SH-SY5Y (cell line): Measurements from ENCODE around the gene CCDC126.

ENCODE experiments used
- GATA2 ChIP-seq: IDR thresholded peaks from 2 replicates; pipeline ENCODE4 v1.6.1; 2011; ENCODE audit warnings: mild to moderate bottlenecking, low read depth, low read length
- GATA3 ChIP-seq: IDR thresholded peaks from 2 replicates; pipeline ENCODE4 v1.6.1; 2011; ENCODE audit warnings: low read depth, mild to moderate bottlenecking, low read length, moderate library complexity

CCDC126 gene

DNA sequence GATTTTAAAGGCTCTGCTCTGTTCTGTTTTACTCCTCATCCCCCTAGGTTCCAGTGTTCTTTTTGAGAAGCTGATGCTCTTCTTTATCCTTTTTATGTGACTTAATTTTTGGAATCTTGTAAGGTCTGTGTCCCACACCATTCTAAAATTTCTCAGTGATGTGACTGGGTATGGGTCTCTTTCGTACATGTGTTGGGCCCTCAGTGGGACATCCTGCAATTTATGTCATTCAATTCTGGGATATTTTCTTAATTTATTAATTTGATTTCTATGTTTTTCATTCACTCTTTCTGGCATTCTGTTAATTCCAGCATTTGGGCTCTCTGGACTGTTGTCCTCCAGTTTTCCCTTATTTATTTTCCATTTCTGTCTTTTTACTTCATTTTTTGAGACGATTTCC, 19.4 kb downstream of the CCDC126 start:
- no peak for TF ChIP-seq GATA2
- TF ChIP-seq GATA3: no peak

DNA sequence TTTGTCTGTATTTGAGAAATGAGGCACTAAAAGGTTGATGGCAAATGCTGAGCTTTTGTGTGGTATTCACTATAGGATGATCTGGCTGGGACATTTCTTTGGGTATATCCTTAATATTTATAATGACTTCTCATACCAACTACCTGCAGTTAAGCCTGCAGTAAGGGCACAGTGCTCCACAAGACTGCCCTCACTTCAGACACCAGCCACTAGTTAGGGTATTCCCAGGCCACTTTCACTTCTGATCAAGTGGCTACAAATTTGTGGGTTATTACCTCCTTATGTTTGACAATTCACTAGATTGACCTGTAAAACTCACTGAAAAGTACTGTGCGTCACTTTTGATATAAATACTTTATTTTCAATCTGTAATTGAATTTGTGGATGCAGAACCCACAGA, 20.3 kb downstream of the CCDC126 start:
- TF ChIP-seq GATA2 (no peak), GATA3 (no peak)

DNA sequence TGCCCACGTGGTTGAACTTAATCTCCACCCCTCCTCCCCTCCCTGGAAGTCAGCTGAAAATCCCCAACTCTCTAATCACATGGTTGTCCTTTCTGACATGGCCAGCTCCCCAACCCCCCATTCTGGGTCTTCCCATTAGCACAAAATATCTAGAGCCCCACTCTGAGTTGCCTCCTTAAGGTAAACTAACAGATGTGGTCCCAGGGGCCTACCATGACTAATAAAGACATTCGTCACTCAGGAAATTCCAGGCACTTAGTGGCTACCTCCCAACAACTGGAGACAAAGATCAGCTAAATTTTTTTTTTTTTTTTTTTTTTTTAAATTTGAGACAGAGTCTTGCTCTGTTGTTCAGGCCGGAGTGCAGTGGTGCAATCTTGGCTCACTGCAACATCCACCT, 21.1 kb downstream of the CCDC126 start:
- TF ChIP-seq GATA3 (no peak), GATA2 (no peak)

DNA sequence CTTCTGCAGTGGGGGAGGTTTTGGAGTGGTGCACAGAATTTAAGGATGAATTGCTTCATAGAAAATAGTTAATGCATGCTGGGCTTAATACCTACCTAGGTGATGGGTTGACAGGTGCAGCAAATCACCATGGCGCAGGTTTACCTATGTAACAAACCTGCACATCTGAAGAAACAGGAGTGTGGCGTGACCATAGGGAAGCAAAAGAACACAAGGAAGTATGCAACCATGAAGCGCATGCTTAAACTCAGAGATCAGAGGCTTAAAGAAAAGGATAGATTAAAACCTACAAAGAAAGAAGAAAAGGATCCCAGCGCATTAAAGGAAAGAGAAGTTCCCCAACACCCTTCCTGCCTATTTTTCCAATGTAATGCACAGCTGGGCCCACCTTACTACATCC, 22.0 kb downstream of the CCDC126 start:
- TF ChIP-seq GATA2 (no peak), GATA3 (no peak)

DNA sequence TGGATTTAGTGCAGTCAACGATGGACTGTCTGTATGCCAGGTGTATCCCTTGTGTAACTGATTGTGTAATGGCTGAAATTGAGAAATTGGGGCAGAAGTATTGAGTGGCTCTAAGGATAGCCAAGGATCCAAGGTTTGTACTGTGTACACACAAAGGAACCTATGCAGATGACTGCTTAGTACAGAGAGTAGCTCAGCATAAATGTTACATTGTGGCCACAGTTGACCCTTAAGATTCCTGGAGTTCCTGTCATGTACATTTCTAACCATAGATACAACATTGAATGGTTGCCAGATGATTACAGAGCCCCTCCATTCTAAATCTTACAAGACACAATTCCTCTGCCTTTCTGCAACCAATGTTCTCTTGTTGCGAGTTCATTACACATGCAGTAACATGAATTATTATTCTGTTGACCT, 25.3 kb downstream of the CCDC126 start:
- TF ChIP-seq GATA3 (no peak), GATA2 (no peak)

DNA sequence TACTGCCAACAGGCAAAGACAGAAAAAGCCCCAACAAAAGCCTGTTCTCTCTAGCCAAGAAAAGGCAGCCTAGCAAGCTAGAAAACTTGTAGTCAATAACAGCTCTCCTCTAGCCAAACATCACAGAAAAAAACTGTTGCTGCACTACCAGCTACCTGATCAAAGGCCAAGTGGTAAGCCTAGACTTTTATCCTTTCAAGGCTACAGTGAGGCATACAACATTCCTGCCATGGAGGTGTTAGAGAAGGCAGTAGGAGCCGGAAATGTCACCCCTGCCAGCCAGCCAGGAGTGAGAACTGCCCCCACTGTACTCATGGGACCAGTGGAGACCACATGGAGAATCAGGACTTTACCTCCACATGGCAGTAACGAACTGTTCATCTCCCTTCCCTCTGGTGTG, 31.2 kb downstream of the CCDC126 start:
- no peak for TF ChIP-seq GATA2
- no peak for TF ChIP-seq GATA3

DNA sequence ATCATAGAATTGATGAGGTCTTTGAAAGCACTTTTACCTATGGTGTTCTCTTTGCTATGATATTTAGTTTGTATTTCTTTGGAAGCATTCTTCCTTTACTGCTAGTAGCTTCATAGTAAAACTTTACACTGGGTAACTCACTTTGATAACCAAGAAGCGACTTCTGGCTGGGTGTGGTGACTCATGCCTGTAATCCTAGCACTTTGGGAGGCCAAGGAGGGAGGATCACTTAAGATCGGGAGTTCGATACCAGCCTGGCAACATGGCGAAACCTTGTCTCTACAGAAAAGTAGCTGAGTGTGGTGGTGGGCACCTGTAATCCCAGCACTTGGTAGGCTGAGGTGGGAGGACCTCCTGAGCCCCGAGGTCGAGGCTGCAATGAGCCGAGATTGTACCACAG, 36.2 kb downstream of the CCDC126 start:
- TF ChIP-seq GATA3 (no peak), GATA2 (no peak)

DNA sequence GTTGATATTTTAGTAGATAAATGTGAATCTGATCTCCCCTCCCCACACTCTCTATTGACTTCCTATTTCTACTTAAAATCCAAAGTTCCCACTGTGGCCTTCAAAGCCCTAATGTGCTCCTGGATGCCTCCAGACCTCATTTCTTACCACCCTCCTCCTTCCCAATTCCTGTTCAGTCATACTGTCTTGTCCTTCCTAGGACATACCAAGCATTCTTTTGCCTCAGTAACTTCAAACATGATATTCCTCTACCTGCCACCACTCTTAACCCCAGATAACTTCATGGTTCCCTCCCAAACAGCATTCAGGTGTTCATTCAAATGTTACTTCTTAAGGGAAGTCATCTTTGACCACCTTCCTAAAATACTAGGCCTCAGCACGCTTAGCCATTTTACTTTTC, 48.6 kb downstream of the CCDC126 start:
- TF ChIP-seq GATA2: no peak
- no peak for TF ChIP-seq GATA3

DNA sequence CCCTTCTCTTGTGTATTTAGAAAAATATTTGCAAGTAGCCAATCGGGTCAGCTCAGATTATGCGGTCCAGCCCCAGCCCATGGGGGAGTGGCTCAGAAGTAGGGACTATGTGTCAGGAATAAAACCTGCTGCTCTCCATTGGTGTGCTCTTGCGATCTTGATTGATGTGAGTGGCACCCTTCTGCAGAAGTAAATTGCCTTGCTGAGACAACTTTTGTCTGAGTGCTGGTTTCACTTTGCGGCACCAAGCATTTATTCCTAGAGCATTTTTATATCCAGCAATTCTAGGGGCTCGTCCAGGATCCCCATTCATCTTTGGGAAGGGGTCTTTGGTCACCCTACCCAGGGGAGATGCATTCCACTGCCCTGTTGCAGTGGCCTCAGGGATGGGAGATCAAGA, 56.8 kb downstream of the CCDC126 start:
- TF ChIP-seq GATA3 (no peak), GATA2 (no peak)

DNA sequence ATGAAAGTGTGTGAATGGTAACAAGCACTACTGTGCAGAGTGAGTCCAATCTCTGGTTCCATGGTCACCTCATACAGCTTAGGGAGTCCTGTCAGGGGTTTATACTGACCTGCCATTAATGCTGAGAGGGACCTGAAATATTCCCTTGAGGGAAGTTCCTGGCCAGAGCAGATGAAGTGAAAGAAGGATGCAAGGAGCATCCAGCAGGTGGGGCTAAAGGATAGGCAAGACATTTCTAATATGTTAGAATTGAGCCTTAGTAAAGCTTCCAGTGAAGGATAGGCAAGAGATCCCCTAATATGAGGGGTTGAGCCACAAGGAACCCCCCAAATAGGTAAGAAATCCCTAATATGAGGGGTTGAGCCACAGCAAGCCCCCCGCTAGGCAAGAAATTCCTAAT, 57.3 kb downstream of the CCDC126 start:
- TF ChIP-seq GATA3 (no peak), GATA2 (no peak)

DNA sequence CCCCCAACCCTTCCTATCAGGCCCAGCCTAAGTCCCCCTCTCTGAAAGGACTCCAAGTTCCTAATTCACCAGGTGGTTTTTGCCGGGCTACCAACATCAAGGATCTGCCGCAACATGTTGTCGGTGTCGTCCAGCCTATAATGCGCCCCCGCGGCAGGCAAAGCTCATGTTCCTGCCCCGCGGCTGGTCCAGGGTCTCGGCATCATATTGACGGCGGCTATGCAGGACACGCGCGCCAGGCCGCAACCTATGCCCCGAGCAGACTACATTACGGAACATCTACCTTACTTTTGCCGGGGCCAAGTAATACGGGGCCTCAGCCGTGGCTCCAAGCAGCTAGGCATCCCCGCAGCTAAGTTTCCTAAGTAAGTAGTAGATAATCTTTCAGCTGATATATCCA, 58.3 kb downstream of the CCDC126 start:
- no peak for TF ChIP-seq GATA2
- no peak for TF ChIP-seq GATA3

DNA sequence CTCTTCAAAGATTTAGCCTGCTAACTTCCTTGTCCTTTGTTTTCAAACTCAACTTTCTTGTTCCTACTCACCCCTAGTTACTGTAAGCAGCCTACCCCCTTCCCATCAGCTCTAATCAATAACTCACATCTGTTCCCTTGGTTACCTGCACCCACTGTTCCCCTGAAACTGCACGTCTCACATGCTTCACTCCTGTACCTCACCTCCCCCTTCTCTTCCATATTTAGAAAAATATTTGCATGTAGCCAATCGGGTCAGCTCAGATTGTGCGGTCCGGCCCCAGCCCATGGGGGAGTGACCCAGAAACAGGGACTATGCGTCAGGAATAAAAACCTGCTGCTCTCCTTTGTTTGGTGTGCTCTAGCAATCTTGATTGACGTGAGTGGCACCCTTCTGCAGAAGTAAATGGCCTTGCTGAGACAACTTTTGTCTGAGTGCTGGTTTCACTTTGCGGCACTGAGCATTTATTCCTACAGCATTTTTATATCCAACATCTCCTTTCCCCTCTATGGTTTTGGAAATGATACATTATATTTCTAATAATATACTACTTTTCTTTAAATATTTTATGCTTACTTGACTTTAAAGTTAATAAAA, 61.7 kb downstream of the CCDC126 start:
- no peak for TF ChIP-seq GATA3

DNA sequence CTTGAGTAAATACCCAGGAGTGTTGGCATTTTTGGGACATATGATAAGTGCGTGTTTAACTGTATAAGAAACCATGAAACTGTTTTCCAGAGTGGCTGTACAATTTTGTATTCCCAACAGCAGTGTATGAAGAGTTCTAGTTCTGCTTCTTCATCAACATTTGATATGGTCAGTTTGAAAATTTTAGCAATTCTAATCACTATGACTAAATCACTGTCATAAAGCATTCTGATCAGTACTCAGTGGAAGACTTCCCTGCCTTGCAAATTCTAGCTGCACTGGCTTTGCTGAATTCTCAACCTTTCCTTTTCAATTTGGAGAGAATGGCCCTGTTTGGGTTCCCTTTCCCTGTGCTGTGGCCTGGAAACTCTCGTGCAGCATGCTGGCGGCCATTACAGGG, 64.2 kb downstream of the CCDC126 start:
- TF ChIP-seq GATA2 (no peak), GATA3 (no peak)

DNA sequence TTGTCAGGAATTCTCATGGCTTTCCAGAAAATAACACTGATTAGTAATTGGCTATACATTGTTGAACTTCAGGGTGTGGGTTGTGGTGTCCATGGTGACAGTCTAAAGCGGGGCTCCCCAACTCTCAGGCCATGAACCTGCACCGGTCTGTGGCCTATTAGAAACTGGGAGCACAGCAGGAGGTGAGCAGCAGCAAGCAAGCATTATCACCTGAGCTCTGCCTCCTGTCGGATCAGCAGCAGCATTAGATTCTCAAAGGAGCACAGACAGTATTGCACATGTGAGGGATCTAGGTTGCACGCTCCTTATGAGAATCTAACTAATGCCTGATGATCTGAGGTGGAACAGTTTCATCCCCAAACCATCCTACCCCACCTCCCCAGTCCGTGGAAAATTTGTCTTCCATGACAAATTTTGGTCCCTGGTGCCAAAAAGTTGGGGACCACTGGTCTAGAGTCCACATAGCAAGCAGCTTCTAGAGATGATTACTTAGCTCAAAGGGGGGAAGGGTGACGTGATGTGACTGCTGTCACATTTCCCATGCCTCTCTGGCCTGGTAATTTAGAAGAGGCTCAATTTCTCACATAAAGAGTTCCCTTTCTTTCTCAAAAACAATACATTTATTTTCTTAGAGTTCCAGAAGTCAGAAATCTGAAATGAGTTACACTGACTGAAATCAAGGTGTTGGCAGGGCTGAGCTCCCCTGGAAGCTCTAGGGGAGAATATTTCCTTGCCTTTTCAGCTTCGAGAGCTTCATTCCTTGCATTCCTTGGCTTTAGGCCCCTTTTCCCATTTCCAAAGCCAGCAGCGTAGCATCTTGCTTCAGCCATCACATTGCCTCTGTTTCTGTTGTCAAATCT, 65.2 kb downstream of the CCDC126 start:
- TF ChIP-seq GATA2: no peak
- no peak for TF ChIP-seq GATA3

DNA sequence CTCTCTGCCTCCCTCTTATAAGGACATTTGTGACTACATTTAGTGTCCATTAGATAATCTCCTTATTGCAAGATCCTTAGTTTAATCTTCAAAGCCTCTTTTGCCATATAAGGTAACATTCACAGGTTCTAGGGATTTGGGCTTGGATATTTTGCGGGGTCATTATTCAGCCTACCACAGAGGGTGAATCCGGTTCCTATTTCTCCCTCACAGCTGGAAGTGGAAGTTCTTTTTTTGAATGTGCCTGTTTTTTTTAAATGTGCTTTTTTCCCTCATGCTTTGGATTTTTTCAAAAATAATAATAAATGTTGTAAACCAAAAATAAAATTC, 65.8 kb downstream of the CCDC126 start:
- TF ChIP-seq GATA2: no peak
- no peak for TF ChIP-seq GATA3

DNA sequence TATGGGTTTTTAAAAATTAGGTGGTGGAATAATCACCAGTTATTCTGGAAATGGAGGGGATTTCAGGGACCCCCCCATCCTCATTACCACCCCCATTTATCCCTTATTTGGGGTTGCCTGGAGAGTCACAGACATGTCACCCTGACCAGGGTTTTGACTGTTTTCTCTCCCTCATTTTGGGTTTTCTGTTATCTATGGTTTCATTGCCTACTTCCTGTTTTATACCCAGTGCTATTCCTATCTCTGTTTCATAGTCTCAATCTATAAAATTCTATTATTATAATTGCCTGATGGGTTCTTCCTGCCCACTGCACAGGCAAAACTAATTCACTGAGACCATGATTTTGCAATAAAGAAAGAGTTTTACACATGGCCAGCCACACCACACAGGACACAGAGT, 66.9 kb downstream of the CCDC126 start:
- TF ChIP-seq GATA3 (no peak), GATA2 (no peak)

DNA sequence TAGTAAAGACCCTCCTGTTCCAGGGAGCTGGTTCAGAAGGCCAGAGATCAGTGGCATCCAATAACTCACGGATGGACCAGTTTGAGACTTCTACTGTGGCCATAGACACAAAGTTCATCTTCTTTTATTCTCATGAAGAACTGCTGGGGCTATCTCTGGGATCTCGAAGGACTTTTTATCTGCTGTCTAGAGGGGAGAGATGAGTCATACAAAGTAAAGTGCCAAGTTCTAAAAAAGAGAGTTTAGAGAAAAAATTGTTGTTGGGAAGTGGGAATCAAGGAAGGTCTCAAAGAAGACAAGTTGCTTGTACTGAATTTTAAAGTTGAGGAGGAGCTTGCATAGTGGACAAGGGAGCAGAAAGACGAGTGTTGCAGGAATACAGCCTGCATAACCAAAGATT, 74.9 kb downstream of the CCDC126 start:
- no peak for TF ChIP-seq GATA2
- TF ChIP-seq GATA3: no peak
